ENCODE results near the gene PPP2R2C. TPM values are rescaled to one million over a fixed set of nuclear protein-coding genes. Genes with fewer than 3 reads are reported as not detected.

The PPP2R2C gene
- total RNA-seq, 2 experiments from 2014 or later = 0.12 TPM; not detected in 1

GRCh38 chr4:6338951-6339817, 133.2 kb downstream of the PPP2R2C start:
- H3K27me3 Mint-ChIP-seq = peaks cover 40% of the 10 kb centered on the region
- no peaks in the 10 kb centered on the region for H3K36me3 Mint-ChIP-seq (ENCODE audit: low read depth)
- ATAC-seq (no peak), DNase-seq (no peak)
- intact Hi-C loops (cut with DNase I, micrococcal nuclease) = no loop called here
- POLR2A ChIA-PET = no interaction called here
- peaks cover 14% of the 10 kb centered on the region for H3K4me1 Mint-ChIP-seq
- CTCF ChIA-PET = interaction anchor here (0.7 to 2.1 kb wide), 4 partner anchors 11 to 1345 kb away, joined by 3 to 9 read pairs (median 3); no protein-coding TSS in a partner anchor
- no peaks in the 10 kb centered on the region for H3K9me3 Mint-ChIP-seq (ENCODE audit: low read depth)
- H3K4me3 Mint-ChIP-seq = no peak overlapping the region
- H3K27ac Mint-ChIP-seq = no peak overlapping the region

DNA sequence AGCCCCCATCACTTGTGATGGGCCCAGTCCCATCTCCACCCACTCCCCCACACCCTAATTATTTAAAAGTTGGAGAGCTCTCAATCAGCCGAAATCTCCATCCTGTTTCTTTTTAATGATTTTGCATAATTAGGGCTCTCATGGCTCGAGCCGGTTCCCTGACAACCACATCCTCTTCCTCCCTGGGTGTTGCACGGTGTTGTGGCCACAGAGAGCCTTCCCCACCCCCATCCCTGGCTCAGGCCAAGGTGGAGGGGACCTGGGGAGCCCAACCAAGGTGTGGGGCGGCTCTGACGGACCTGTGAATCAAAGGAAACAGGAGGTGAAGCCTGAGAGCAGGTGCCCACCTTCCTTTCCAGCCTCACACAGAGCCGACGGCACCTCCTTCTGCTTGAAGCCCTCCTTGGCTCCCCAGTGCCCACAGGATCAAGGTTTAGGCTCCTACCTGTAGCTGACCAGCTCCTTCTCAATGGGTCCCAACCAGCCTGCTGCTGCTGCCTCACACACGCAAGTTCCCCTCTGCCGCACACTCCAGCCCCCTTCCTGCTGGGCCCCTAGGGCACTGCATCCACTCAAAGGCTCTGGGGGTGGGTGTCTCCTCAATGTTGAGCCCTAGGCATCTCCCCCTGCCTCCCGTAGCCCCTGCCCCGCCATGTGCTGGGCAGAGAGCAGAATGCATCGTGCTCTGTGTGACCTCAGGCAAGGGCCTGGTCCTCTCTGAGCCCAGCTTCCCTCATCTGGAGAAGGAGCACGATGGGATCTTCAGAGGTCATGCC, 134.1 kb downstream of the PPP2R2C start:
- Mint-ChIP-seq H3K27ac (no peak overlapping the region), H3K4me1 (peaks cover 14% of the 10 kb centered on the region), H3K9me3 (ENCODE audit: low read depth) (no peaks in the 10 kb centered on the region), H3K36me3 (ENCODE audit: low read depth) (no peaks in the 10 kb centered on the region), H3K4me3 (no peak overlapping the region), H3K27me3 (peaks cover 40% of the 10 kb centered on the region)
- DNase-seq (peak; percentile 18), ATAC-seq (peak; percentile 53)
- intact Hi-C loops (cut with DNase I, micrococcal nuclease) = no loop called here
- CTCF ChIA-PET = interaction anchor here (0.7 to 2.1 kb wide), 3 partner anchors 11 to 1344 kb away, joined by 3 to 9 read pairs (median 3); no protein-coding TSS in a partner anchor
- POLR2A ChIA-PET = no interaction called here

GRCh38 chr4:6337331-6337935, 135.0 kb downstream of the PPP2R2C start:
- Mint-ChIP-seq H3K9me3 (ENCODE audit: low read depth) (no peaks in the 10 kb centered on the region), H3K4me1 (peaks cover 14% of the 10 kb centered on the region), H3K27me3 (peaks cover 44% of the 10 kb centered on the region), H3K4me3 (no peak overlapping the region), H3K36me3 (ENCODE audit: low read depth) (no peaks in the 10 kb centered on the region), H3K27ac (no peak overlapping the region)
- DNase-seq (no peak), ATAC-seq (no peak)
- intact Hi-C loops (cut with DNase I, micrococcal nuclease) = no loop called here
- POLR2A ChIA-PET = no interaction called here
- CTCF ChIA-PET = interaction anchor here (2.1 kb wide), 1 partner anchor 10 kb away, joined by 9 read pairs; no protein-coding TSS in a partner anchor

- peaks cover 14% of the 10 kb centered on the region for H3K4me1 Mint-ChIP-seq
- ATAC-seq = no peak
- peaks cover 42% of the 10 kb centered on the region for H3K27me3 Mint-ChIP-seq
- POLR2A ChIA-PET = no interaction called here
- CTCF ChIA-PET = no interaction called here
- H3K4me3 Mint-ChIP-seq = no peak overlapping the region
- no peak overlapping the region for H3K27ac Mint-ChIP-seq
- no peaks in the 10 kb centered on the region for H3K36me3 Mint-ChIP-seq (ENCODE audit: low read depth)
- H3K9me3 Mint-ChIP-seq (ENCODE audit: low read depth) = no peaks in the 10 kb centered on the region
- DNase-seq = no peak
- intact Hi-C loops (cut with DNase I, micrococcal nuclease) = no loop called here
Measured at GRCh38 chr4:6336166-6336565, 136.2 kb downstream of the PPP2R2C start.

DNA sequence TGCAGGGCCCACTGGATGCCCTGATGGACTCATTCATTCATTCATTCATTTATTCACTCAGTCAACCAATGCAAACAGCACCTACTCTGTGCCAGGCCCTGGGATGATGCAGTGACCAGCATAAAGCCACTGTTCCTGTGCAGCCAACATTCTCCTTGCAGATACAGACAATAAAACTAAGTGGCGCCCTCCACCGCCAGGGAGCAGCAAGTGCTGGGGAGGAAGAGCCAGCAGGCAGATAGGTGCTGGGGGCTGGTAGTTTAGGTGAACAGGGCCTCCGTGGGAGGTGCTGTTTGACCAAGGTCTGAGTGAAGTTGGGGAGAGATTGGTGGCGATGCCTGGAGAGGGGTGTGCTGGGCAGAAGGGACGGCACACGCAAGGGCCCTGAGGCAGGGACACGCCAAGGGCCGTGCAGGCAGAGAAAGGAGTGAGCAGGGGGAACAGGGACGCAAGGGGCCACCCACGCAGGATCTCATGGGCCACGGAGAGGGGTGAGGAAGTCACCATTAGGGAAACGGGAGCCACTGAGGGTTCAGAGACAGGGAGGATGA, 137.3 kb downstream of the PPP2R2C start:
- Mint-ChIP-seq H3K27ac (no peak overlapping the region), H3K4me1 (peaks cover 14% of the 10 kb centered on the region), H3K9me3 (ENCODE audit: low read depth) (no peaks in the 10 kb centered on the region), H3K36me3 (ENCODE audit: low read depth) (no peaks in the 10 kb centered on the region), H3K27me3 (peaks cover 35% of the 10 kb centered on the region), H3K4me3 (no peak overlapping the region)
- DNase-seq (no peak), ATAC-seq (no peak)
- intact Hi-C loops (cut with DNase I, micrococcal nuclease) = no loop called here
- POLR2A ChIA-PET = no interaction called here
- CTCF ChIA-PET = interaction anchor here (0.7 kb wide), 1 partner anchor 812 kb away, joined by 3 read pairs; no protein-coding TSS in a partner anchor

DNA sequence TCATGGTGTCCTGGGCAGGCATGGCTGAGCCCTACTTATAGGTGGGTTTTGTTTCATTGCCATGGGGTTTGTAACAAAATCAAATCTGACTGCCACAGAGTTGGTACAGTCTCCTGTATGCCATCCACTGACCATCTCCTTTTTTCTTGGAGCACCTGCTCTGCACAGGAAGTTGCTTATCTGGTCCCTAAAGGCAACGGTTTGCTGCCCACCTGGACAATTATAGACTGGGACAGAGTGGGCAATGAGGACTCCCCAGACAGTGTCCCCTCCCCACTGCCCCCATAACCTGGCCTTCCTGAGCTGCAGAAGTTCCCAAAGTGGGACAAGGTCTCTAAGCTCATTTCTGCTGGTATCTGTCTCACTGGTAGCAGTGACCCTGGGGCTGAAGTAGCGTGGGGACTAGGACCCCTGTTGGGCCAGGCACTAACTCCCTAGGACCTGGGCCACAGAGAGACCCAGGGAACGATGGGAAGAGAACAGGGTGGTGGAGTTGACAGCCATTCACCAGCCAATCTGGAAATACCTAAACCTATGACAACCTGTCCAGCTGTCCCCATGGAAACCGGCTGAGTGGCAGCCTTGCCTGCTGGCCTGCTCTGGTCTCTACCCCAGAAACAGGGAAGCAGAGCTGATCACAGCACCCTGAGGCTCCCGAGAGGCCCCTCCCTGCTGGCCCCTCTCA, 138.1 kb downstream of the PPP2R2C start:
- ATAC-seq (no peak), DNase-seq (no peak)
- no peaks in the 10 kb centered on the region for H3K9me3 Mint-ChIP-seq (ENCODE audit: low read depth)
- peaks cover 14% of the 10 kb centered on the region for H3K4me1 Mint-ChIP-seq
- CTCF ChIA-PET = interaction anchor here (0.6 to 1.0 kb wide), 5 partner anchors 21 to 813 kb away, joined by 3 to 5 read pairs (median 3); no protein-coding TSS in a partner anchor
- no peak overlapping the region for H3K4me3 Mint-ChIP-seq
- peaks cover 33% of the 10 kb centered on the region for H3K27me3 Mint-ChIP-seq
- H3K36me3 Mint-ChIP-seq (ENCODE audit: low read depth) = no peaks in the 10 kb centered on the region
- no peak overlapping the region for H3K27ac Mint-ChIP-seq
- intact Hi-C loops (cut with DNase I, micrococcal nuclease) = no loop called here
- POLR2A ChIA-PET = no interaction called here

DNA sequence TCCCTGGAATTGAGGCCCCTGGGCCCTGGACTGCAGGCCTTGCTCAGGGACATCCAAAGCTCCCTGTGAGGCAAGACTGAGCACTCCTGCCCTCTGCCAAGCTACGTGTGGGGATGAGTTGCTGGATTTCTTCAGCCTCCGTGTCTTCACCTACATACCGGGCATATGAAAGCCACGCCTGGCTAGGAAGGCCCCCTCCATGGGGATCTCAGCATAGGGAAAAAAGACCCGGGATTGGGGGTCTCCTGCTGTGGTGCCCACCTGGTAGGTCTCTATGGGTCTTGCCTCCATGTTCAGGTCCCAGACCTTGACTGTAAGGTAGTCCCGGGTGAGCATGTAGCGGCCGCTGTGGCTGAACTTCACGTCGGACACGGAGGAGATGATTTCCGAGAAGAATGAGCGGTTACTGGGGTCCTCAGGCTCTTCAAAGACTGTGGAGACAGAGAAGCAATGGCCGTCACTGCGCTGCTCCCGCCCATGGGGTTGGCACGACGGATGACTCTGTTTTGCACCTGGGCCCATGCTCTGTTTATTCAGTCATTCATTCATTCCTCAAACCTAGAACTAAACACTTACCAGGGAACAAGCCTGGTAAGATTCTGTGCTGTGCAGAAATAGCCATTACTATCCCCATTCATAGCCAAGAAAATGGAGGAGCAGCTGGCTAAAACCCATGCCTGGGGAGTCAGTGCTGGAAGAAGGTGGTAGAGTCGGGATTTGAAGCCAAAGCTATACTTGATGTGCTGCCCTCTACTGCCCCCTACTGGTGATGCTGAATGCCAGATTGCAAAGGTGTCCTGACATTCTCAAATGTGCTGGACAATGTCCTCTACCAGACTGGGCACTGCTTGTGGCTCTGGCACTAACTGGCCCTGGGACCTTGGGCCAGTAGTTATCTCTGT, 138.9 kb downstream of the PPP2R2C start:
- DNase-seq (peak; percentile 60), ATAC-seq (no peak)
- Mint-ChIP-seq H3K27me3 (peaks cover 27% of the 10 kb centered on the region), H3K27ac (no peak overlapping the region), H3K36me3 (ENCODE audit: low read depth) (no peaks in the 10 kb centered on the region), H3K9me3 (ENCODE audit: low read depth) (no peaks in the 10 kb centered on the region), H3K4me1 (peaks cover 13% of the 10 kb centered on the region), H3K4me3 (no peak overlapping the region)
- POLR2A ChIA-PET = interaction anchor here (0.6 kb wide), 1 partner anchor 216 kb away, joined by 5 read pairs; no protein-coding TSS in a partner anchor
- CTCF ChIA-PET = interaction anchor here (0.5 to 7.2 kb wide), 8 partner anchors 10 to 335 kb away, joined by 3 to 157 read pairs (median 5); no protein-coding TSS in a partner anchor
- intact Hi-C loops (cut with DNase I, micrococcal nuclease) = no loop called here

DNA sequence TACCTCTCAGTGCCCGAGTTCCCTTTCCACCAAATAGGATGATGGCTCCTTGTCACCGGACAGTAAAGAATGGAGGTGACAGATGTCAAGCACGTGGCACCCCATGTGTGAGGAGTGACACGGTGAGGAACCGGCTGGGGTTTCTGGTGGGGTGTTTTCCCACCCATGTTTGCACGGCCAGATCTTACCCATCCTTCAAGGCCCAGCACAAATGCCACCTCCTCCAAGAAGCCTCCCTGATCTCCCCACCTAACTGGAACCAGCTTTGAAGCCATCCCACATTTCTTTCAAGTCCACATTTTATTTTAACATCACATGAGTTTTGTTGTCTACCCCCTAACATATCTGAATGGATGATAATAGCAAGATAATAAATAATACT, 139.8 kb downstream of the PPP2R2C start:
- ATAC-seq (no peak), DNase-seq (no peak)
- intact Hi-C loops (cut with DNase I, micrococcal nuclease) = loop anchor here in 1 of 2 experiments (1.0 kb wide), 1 partner anchor 214 kb away; no protein-coding TSS in a partner anchor
- no peaks in the 10 kb centered on the region for H3K36me3 Mint-ChIP-seq (ENCODE audit: low read depth)
- no peak overlapping the region for H3K4me3 Mint-ChIP-seq
- POLR2A ChIA-PET = interaction anchor here (0.6 kb wide), 1 partner anchor 217 kb away, joined by 5 read pairs; no protein-coding TSS in a partner anchor
- H3K4me1 Mint-ChIP-seq = peaks cover 4% of the 10 kb centered on the region
- no peak overlapping the region for H3K27ac Mint-ChIP-seq
- H3K9me3 Mint-ChIP-seq (ENCODE audit: low read depth) = no peaks in the 10 kb centered on the region
- H3K27me3 Mint-ChIP-seq = peaks cover 21% of the 10 kb centered on the region
- CTCF ChIA-PET = interaction anchor here (1.1 to 7.2 kb wide), 10 partner anchors 9 to 334 kb away, joined by 3 to 157 read pairs (median 4); partner anchors contain the start of genes JAKMIP1 and WFS1

GRCh38 chr4:6332042-6332668, 140.3 kb downstream of the PPP2R2C start:
- H3K27me3 Mint-ChIP-seq = peaks cover 16% of the 10 kb centered on the region
- ChIA-PET POLR2A (no interaction called here), CTCF (interaction anchor here (0.6 to 7.2 kb wide), 18 partner anchors 9 to 771 kb away, joined by 3 to 157 read pairs (median 3); partner anchors contain the start of genes JAKMIP1 and WFS1)
- H3K9me3 Mint-ChIP-seq (ENCODE audit: low read depth) = no peaks in the 10 kb centered on the region
- DNase-seq = peak; percentile 53
- H3K4me1 Mint-ChIP-seq = peaks cover 1% of the 10 kb centered on the region
- no peak for ATAC-seq
- H3K4me3 Mint-ChIP-seq = no peak overlapping the region
- H3K27ac Mint-ChIP-seq = no peak overlapping the region
- intact Hi-C loops (cut with DNase I, micrococcal nuclease) = loop anchor here in 1 of 2 experiments (1.0 kb wide), 1 partner anchor 214 kb away; no protein-coding TSS in a partner anchor
- no peaks in the 10 kb centered on the region for H3K36me3 Mint-ChIP-seq (ENCODE audit: low read depth)

Data from activated CD4-positive, alpha-beta T cell treated with anti-CD3 and anti-CD28 coated beads for 36 hours (primary cell).